Testis (tissue), 3 donors: ENCODE measurements around the gene PHLPP1. TPM values are rescaled to one million over a fixed set of nuclear protein-coding genes. Genes with fewer than 3 reads are reported as not detected.

Source experiments
- DNase-seq: peaks from one replicate; pipeline ENCODE4 v3.0.0-alpha.2; 2019
- H3K27ac ChIP-seq, 2 donors: fragments of 200-600 bp; sonication (generic); one replicate each; pipeline ENCODE4 v1.5.1; 2019
- H3K27me3 ChIP-seq: fragments of 200-600 bp; sonication (generic); one replicate; pipeline ENCODE4 v1.5.1; 2019
- H3K36me3 ChIP-seq: fragments of 200-600 bp; sonication (generic); one replicate; pipeline ENCODE4 v1.5.1; 2017; ENCODE audit warnings: low read depth; ENCODE audit errors: missing control alignments
- H3K4me1 ChIP-seq: fragments of 200-600 bp; sonication (generic); one replicate; pipeline ENCODE4 v1.5.1; 2019
- H3K4me3 ChIP-seq, 2 donors: fragments of 200-600 bp; sonication (generic); one replicate each; pipeline ENCODE4 v1.5.1; 2017 to 2019
- H3K9me3 ChIP-seq: fragments of 200-600 bp; sonication (generic); one replicate; pipeline ENCODE4 v1.5.1; 2017
- POLR2A ChIP-seq: fragments of 450-650 bp; IDR thresholded peaks from one replicate; pipeline ENCODE4 v1.6.1; 2017; ENCODE audit warnings: antibody characterized with exemption, mild to moderate bottlenecking, moderate library complexity
- WGBS, 2 donors: methylation state at CpG; one replicate each; pipeline ENCODE4 v1.1.5; 2018; 5-methylcytosine and 5-hydroxymethylcytosine counted together
- intact Hi-C: fragments of 100-400 bp; cut with DNase I; formaldehyde crosslinking; loops from one replicate; pipeline ENCODE4 v1.15.1; 2023; ENCODE audit warnings: low total_unique reads
- polyA plus RNA-seq: library from polyadenylated mRNA; stranded (reverse); fragments of 350-450 nt; fragmentation: Illumina TruSeq; extraction: RNeasy Lipid Tissue Mini Kit (QIAGEN cat#74804); gene quantifications from one replicate; pipeline ENCODE4 v1.2.3, GENCODE V29; 2014; ENCODE audit warnings: low read depth, low replicate concordance; ENCODE audit not compliant: insufficient read depth
- total RNA-seq, 2 donors: library from RNA; depleted of rRNA; stranded (reverse); fragments of >200 nt; gene quantifications; one replicate each; pipeline ENCODE4 v1.2.3, GENCODE V29; 2016
- TF ChIP-seq, protein P1 (sequence below), 3 experiments: fragments of 450-650 bp in 2 of 3; fragments of 200-600 bp in 1 of 3; sonication (generic) in 1 of 3; IDR thresholded peaks; one replicate each; pipeline ENCODE4 v1.5.1; 2016 to 2019; ENCODE audit warnings: antibody characterized with exemption in 3 of 3, mild to moderate bottlenecking in 2 of 3, moderate library complexity in 1 of 3

Gene PHLPP1
- total and polyA plus RNA-seq, 3 donors from 2014 or later = 31.5 to 60.1 (median 50.5) TPM

DNA sequence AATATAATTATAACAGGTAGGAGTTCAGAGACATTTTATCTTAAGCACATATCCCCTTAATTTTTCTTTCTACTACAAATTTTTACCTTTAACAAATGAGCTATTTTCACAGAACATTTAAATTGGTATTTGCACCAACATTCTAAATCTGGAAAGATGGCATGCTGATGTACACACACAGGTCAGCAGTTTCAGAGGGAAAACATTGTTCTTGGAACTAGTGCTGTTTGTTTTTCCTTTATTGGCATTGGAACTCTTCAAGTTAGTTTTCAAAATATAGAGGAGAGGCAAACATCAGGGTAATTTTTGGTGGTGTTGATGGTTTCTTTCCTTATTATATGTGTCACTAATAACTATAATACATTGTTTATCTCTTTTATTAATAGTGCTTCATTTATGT is 155.3 kb downstream of the PHLPP1 start:
- Histone ChIP-seq H3K36me3 (no peaks in the 10 kb centered on the region), H3K9me3 (no peaks in the 10 kb centered on the region), H3K4me1 (no peaks in the 10 kb centered on the region), H3K27ac (no peak overlapping the region), H3K4me3 (no peak overlapping the region), H3K27me3 (no peaks in the 10 kb centered on the region)
- intact Hi-C loops = no loop called here
- no peak for DNase-seq
- no peak for TF ChIP-seq POLR2A
- TF ChIP-seq, protein P1, sequence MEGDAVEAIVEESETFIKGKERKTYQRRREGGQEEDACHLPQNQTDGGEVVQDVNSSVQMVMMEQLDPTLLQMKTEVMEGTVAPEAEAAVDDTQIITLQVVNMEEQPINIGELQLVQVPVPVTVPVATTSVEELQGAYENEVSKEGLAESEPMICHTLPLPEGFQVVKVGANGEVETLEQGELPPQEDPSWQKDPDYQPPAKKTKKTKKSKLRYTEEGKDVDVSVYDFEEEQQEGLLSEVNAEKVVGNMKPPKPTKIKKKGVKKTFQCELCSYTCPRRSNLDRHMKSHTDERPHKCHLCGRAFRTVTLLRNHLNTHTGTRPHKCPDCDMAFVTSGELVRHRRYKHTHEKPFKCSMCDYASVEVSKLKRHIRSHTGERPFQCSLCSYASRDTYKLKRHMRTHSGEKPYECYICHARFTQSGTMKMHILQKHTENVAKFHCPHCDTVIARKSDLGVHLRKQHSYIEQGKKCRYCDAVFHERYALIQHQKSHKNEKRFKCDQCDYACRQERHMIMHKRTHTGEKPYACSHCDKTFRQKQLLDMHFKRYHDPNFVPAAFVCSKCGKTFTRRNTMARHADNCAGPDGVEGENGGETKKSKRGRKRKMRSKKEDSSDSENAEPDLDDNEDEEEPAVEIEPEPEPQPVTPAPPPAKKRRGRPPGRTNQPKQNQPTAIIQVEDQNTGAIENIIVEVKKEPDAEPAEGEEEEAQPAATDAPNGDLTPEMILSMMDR (IDR thresholded peaks at IDR 0.05) = no peak

- 78 to 84% methylated on average over 3 of the region's 3 CpGs for WGBS, 2 donors
- H3K4me3 ChIP-seq = no peak overlapping the region
- DNase-seq = no peak
- no peaks in the 10 kb centered on the region for H3K36me3 ChIP-seq
- intact Hi-C loops = no loop called here
- H3K4me1 ChIP-seq = peaks cover 10% of the 10 kb centered on the region
- no peak for TF ChIP-seq POLR2A
- TF ChIP-seq, protein P1 (IDR thresholded peaks at IDR 0.05) = no peak
- no peaks in the 10 kb centered on the region for H3K9me3 ChIP-seq
- H3K27ac ChIP-seq = no peak overlapping the region
- H3K27me3 ChIP-seq = no peaks in the 10 kb centered on the region
Measured at GRCh38 chr18:62875323-62875722, 160.0 kb downstream of the PHLPP1 start.

DNA sequence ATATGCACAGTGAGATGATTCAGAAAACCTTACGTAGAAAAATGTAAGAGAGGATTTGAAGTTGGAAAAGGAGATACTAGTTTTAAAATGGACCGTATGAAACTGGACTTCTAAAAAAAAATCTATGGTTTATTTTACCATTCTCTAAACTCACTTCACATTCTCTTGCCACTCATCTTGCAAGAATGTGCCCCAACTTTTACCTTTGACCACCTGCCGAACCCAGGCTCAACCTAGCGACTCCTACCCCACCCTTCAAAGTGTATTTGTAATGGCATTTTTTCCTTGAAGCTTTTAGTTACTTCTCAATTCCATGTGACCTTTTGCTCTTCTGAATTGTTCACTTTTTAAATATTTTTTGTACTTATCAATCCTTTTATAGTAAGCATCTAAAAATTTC is 160.8 kb downstream of the PHLPP1 start:
- TF ChIP-seq, protein P1 (IDR thresholded peaks at IDR 0.05) = no peak
- TF ChIP-seq POLR2A = no peak
- H3K27me3 ChIP-seq = no peaks in the 10 kb centered on the region
- H3K4me3 ChIP-seq = no peak overlapping the region
- H3K27ac ChIP-seq = no peak overlapping the region
- DNase-seq = no peak
- no peaks in the 10 kb centered on the region for H3K36me3 ChIP-seq
- intact Hi-C loops = no loop called here
- H3K9me3 ChIP-seq = no peaks in the 10 kb centered on the region
- whole genome bisulfite sequencing, 2 donors = 94 to 96% methylated on average over 4 of the region's 4 CpGs
- H3K4me1 ChIP-seq = peaks cover 10% of the 10 kb centered on the region

- Histone ChIP-seq H3K4me1 (peaks cover 10% of the 10 kb centered on the region), H3K27ac (no peak overlapping the region), H3K4me3 (no peak overlapping the region), H3K27me3 (no peaks in the 10 kb centered on the region), H3K36me3 (no peaks in the 10 kb centered on the region), H3K9me3 (no peaks in the 10 kb centered on the region)
- no peak for DNase-seq
- intact Hi-C loops = no loop called here
- 91 to 92% methylated on average over 3 of the region's 3 CpGs for WGBS, 2 donors
- TF ChIP-seq, protein P1 (IDR thresholded peaks at IDR 0.05) = no peak
- TF ChIP-seq POLR2A = no peak
Measured at GRCh38 chr18:62876828-62877227, 161.5 kb downstream of the PHLPP1 start.

DNA sequence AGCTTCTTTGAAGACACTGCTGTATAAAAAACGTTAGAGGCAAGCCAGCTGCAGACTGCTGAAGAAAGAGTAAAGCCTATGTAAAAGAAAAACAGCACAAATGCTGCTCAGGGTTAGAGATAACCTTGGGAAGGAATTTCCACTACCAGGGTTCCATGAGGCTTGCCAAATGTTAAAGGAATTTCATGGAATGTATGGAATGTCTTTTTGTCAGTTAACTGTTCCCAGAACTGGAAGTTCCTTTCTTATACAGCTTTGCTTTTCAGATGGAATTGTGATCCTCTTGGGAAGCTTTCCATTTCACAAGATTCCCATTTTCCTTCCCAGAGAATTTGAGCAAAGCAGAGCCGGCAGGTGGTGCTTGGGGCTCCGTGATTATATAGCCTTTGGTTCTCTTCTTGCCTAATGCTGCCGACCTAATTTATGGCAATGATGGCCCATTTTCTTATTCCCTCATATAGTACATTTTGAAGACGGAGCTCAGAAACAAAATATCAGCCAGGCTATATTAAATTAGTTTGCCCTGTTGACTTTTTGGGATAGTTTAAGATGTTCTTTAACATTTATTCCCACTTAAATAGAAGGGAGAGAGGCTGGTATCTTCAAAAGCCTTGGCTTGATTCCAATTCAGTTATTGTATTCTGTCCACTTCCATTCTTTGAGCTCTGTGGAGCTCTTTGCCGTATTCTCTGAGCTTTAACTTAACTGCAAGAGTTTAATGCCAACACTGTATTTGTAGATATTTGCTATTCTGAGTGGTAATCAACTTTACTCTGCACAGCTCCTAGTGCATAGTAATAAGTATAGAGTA is 162.3 kb downstream of the PHLPP1 start:
- intact Hi-C loops = no loop called here
- Histone ChIP-seq H3K9me3 (no peaks in the 10 kb centered on the region), H3K27me3 (no peaks in the 10 kb centered on the region), H3K4me1 (peaks cover 10% of the 10 kb centered on the region), H3K4me3 (no peak overlapping the region), H3K36me3 (no peaks in the 10 kb centered on the region), H3K27ac (peak overlapping the region in 1 of 2 donors; percentile 37)
- no peak for DNase-seq
- WGBS, 2 donors = 34 to 50% methylated on average over 6 of the region's 6 CpGs
- no peak for TF ChIP-seq POLR2A
- TF ChIP-seq, protein P1 (IDR thresholded peaks at IDR 0.05) = no peak
